GM12801 (cell line): ENCODE data around the gene LSM10.

Experiments used
- CTCF ChIP-seq: IDR thresholded peaks from one replicate; pipeline ENCODE4 v1.5.1; 2011; ENCODE audit warnings: control low read depth; ENCODE audit not compliant: insufficient read length; ENCODE audit errors: extremely low read depth

LSM10 gene

GRCh38 chr1:36382231-36382630 lies 15.5 kb downstream of the LSM10 start:
- TF ChIP-seq CTCF: no peak

- no peak for TF ChIP-seq CTCF
Measured at GRCh38 chr1:36381405-36381804, 16.3 kb downstream of the LSM10 start.

GRCh38 chr1:36380782-36381181 lies 16.9 kb downstream of the LSM10 start:
- TF ChIP-seq CTCF: no peak

- TF ChIP-seq CTCF: no peak
Measured at GRCh38 chr1:36380143-36380619, 17.5 kb downstream of the LSM10 start.

GRCh38 chr1:36377791-36378492 lies 19.8 kb downstream of the LSM10 start:
- no peak for TF ChIP-seq CTCF

GRCh38 chr1:36372617-36373016 lies 25.1 kb downstream of the LSM10 start:
- TF ChIP-seq CTCF: no peak

GRCh38 chr1:36369061-36369861 lies 28.4 kb downstream of the LSM10 start:
- no peak for TF ChIP-seq CTCF
